Measurements from ENCODE around the gene C8B.

C8B gene

GRCh38 chr1:56970280-56970679, 4.5 kb upstream of the C8B start:
- DNase-seq (ENCODE audit: low read depth) = no peak

DNA sequence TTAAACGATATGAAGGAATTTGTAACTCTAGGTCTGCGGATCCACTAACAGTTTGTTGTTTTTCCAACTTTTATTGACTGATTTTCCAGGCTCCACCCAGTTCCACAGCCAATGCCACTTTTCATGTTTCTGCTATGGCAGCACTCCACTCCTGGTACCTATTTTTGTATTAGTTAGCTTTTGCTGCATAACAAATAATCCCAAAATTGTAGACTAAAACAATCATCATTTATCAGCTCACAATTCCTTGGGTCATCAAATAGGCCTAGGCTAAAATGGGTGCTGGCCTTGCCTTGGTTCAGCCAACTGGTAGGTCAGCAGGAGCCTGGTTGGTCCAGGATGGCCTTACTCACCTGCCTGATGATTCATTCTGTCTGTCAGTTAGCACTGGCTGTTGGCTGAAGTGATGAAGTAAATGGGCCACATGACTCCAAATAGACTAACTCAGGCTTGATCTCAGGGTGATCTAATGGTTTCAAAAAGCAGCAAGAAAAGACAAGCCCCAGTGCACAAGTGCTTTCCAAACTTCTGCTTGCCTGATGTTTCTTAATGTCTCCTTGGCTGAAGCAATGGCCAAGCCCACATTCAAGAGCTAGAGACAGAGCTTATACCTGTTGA, 3.2 kb upstream of the C8B start:
- DNase-seq (ENCODE audit: low read depth) = no peak

DNA sequence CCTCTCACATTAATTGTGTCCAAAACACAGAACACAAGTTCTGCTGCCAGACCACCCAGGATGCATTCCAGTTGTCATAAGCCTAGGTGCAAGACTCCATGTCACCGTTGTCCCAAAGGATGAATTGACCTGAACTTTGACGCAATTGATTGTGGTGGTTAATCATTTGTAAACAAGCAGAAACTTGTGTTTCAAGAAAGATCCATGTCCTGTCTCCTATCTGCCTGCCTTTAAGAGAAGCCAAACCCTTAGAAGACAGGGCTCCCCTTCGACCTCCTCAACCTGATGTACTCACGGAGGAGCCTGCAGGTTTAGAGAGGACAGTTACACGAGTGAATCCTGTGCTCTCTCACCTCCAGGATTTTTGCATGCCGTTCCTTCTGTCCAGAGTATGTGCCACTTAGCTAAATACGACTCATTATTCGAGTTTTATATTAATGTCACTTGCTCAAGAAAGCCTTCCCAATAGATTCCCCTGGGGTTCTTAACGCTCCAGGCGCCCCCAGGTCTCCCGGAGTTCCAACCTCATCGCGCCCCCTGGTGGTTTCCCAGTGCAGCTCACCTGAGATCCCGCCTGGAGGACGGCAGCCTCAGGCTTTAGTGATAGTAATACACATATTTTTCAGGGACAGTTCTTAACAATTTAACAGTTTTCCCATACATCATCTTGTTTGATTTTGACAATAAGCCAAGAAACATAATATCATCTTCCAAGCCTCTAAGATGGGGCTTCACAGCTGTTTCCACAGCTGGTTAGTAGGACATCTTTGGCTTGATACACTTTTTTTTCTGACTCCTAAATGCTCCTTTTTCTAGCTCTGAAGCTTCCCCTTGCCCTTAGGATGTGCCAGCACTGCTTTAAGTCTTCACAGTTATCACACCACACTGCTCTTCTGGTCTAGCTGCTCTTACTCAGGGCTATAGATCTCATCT, 2.4 kb upstream of the C8B start:
- DNase-seq (ENCODE audit: low read depth) = no peak

- no peak for DNase-seq (ENCODE audit: low read depth)
Observed at GRCh38 chr1:56967355-56967754, 1.5 kb upstream of the C8B start.

DNA sequence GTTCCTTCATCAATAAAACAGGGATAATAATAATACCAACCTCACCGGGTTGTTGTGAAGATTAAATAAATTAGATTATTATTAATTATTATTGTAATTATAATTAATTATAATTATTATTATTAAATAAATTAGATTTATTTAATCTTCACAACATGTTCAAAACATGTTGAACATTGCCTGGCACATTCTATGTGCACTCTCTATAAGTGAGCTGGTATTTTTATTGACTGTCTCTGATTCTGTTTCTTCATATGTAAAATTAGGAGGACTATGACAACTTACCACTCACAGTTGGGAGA, 834 bp upstream of the C8B start:
- no peak for DNase-seq (ENCODE audit: low read depth)

DNA sequence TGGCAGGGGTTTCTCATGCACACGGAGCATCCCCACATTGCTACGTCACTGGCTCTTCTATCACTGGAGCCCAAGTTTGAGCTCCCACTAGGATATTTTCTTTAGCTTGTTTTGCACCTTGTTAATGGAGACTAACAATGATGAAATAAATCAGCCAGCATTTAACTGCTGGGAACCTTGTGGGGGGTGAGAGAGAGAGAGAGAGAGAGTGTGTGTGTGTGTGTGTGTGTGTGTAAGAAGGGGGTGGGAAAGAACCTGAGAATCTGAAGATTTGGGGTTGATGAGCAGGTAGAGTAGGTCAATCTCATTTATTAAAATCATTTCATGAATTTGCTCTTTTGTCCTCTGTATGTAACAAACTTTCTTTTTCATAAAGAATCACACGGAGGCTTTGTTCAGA, 624 bp downstream of the C8B start:
- no peak for DNase-seq (ENCODE audit: low read depth)

GRCh38 chr1:56964349-56965017, 1.3 kb downstream of the C8B start:
- DNase-seq (ENCODE audit: low read depth) = no peak

- no peak for DNase-seq (ENCODE audit: low read depth)
Observed at GRCh38 chr1:56963667-56964066, 2.1 kb downstream of the C8B start.

GRCh38 chr1:56961426-56961825, 4.4 kb downstream of the C8B start:
- DNase-seq (ENCODE audit: low read depth) = no peak

DNA sequence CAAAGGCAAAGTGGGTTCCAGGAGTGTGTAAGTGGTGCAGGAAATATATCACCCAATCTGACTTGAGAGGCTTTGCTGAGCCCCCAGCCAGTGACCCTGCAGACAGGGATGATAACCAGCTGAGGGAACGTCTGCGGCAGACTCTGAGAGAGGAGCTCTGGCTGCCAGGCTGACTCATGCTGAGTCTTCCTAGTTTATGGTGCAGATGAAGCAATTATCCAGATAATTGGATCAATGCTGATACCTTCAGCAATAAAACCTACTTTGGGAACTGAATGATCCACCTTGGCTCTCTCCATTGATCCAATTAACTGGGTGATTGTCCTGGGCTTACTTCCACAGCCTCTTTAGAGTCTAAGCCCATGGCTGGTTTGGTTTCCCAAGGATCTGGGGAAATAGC, 7.3 kb downstream of the C8B start:
- no peak for DNase-seq (ENCODE audit: low read depth)

DNA sequence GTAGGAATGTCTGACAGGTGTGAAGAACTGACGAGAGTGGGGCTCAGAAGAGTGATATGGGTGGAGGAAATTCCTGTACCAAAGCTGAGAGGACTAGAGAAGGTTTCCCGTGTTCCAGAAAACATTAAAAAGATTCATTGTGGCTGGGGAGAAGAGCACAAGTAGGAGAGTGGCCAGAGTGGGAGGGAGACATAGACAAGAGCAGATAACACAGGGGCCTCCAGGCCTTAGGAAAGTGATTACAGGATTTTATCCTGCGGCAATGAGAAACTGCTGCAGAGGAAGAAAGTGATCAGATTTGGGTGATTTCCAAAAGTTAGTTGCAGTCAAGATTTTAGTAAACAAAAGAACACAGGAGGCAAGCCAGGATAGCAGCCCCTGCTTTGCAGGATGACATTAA, 7.9 kb downstream of the C8B start:
- DNase-seq (ENCODE audit: low read depth) = no peak

DNA sequence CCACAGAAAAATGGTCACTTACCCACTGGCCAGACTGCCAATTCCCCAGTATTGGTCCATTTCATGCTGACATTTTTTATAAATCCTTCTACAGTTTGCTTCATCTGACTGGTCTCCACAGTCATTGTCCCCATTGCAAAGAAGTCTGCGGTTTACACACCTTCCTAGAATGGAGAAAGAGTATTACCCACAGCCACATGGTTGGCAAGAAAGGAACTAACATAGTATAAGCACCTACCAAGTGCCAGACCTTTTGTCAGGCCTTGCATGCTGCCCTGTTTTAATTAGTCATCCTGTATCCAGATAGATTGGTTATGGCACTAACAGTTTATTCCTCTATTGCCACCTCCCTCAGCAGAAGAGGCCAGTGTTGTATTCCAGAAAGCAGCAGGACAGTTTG, 11.2 kb downstream of the C8B start:
- DNase-seq (ENCODE audit: low read depth) = no peak

GRCh38 chr1:56953386-56953785, 12.4 kb downstream of the C8B start:
- no peak for DNase-seq (ENCODE audit: low read depth)

DNA sequence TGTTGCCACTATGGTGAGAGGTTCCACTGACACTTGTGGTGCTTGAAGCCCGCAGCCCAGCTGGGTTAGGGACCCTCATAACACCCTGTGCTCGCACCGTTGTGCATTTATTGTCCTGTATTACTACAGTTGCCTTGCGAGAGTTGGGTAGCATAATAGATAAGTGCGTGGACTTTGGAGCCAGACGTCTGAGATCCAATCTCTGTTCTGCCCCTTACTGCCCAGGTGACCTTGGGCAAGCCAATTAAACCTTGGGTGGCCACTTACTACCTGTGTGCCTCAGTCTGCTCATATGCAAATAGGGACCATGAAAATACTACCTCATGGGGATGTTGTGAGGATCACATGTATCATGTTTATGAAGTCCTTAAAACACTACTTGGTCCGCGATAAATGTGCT, 13.3 kb downstream of the C8B start:
- DNase-seq (ENCODE audit: low read depth) = no peak

- DNase-seq (ENCODE audit: low read depth) = no peak
Observed at GRCh38 chr1:56948403-56949023, 17.3 kb downstream of the C8B start.

DNA sequence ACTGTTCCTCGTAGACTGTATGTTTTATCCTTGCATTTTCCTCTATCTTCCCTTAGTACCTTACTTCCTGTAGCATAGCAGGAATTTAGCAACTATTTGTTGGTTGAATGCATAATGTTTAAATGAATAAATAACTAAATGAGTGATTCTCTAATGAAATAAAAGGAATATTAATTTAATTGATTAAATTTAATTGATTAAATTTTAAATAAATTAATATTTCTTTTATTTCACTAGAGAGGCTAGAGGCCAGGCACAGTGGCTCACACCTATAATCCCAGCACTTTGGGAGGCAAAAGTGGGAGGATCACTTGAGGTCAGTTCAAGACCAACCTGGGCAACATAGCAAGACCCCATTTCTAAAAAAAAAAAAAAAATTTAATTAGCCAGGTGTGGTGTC, 25.8 kb downstream of the C8B start:
- no peak for DNase-seq (ENCODE audit: low read depth)

DNA sequence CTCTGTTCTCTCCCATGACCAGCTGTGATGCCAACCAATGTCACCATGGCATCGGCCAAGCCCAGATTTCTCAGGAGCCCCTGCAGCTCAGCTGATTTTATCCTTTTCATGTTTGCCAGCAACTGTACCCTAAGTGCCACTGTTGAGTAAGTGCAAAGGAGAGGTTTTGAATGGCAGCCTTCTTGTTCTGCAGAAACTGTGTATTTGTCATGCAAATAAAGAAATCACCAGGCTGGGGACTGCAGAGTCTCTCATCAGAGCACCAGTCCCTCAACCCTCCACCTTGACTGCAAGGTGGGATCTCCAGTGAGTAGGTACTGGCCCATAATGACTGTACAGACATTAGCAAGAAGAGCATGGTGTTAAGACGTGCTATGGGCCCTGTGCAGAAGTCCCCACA, 26.6 kb downstream of the C8B start:
- DNase-seq (ENCODE audit: low read depth) = no peak

DNA sequence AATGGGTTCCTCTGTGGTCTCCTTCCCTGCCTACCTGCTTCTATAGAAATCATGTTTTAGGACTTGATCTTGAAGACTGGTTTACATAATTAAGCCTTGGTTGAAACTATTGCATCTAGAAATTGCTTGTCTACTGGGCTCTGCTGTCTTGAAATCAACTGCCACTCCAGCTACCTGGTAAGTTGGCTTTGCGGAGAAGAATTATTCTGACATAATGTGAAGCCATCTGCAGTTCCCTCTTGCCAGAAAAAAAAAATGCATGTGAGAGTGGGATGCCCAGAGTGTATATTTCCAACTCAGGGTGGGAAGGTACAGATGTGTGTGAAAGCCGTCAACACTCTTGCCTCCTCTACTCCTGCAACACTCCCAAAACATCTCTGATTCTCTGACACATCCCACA, 27.2 kb downstream of the C8B start:
- DNase-seq (ENCODE audit: low read depth) = no peak

DNA sequence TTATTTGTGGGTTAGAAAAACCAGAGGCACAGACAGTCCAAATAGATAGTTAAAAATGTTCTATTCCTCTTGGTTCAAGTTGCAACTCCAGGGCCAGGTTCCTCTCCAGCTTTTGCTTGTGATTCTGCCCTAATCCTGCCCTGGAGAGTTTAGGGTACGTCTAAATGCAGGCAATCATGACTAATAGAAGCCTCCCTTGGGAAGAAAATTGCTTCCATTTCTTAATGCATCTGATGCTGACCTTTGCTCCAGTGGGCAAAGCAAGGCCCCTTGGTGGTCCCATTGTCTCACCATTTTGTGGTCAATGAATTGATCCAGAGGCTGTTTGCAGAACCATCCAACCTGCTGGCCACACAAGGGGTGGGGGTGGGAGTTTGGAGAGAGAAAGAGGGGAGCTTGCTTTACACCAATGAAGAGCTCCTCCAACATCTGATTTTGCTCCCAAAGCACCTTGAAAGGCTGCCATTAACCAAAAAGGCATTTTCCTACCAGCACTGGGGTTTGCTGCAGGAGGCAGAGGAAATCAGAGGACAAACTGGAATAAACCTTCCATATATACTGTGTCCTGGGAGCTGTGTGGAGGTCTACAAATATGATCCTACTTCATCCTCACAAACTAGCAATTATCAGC, 31.3 kb downstream of the C8B start:
- no peak for DNase-seq (ENCODE audit: low read depth)

DNA sequence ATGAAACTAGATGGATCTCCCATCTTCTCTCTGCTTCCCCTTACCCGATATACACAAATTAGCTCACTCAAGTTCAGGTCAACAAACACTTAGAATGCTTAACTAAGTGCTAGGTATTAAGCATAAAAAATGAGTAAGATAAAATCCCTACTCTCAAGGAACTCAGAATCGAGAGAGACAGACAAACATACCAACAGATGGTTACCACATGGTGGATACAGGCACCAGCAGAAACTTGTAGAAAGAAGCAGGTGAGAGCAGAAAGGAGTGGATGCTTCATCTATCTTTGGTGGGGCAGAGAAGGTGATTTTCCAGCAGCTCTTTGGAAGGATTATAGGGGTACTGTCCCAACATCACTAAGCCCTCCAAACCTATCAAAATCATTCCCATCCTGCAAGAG, 32.2 kb downstream of the C8B start:
- no peak for DNase-seq (ENCODE audit: low read depth)

DNA sequence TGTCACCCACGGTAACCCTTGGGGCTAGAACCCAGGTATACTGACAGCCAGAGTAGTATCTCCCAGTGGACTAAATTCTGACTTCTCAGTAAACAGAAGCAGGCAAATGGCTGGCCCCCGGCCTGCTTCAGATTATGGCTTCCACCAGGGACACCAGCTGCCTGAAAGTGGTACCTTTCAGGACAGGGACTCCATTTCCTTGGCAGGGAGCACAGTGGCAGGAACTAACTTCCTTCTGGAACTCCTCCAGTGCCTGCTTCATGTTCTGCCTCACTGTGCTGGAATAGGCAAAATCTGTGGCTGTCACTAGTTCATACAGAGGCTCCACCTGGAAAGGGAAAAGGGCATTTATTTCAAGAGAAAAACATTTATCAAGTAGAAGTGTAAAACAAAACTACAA, 32.7 kb downstream of the C8B start:
- DNase-seq (ENCODE audit: low read depth) = no peak

DNA sequence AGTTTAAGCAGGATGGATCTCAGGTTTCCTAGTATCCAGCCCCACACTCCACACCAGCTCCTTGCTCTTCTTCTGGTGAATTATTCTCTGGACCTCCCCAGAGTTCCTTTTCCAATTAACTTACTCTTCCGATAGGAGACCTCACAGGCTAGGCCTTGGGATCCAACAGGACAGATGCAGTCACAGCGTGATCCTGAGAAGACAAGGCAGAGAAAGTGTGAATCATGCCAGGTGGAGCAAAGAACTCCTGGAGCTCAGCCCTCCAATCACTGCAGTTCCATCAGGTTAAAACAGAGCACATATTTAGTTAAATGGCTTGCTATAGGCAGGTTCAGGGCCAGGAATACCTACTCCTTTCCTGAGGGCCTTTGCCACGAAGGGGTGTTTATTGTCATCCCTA, 34.1 kb downstream of the C8B start:
- DNase-seq (ENCODE audit: low read depth) = no peak

GRCh38 chr1:56931211-56931610, 34.6 kb downstream of the C8B start:
- no peak for DNase-seq (ENCODE audit: low read depth)
